ENCODE measurements around the gene RAB6C. TPM values are rescaled to one million over a fixed set of nuclear protein-coding genes. Genes with fewer than 3 reads are reported as not detected.

RAB6C gene
- total and polyA plus RNA-seq, 10 of the 15 experiments (the other 5 are each of a cell fraction or from before 2014, with no cell fraction given): not detected

DNA sequence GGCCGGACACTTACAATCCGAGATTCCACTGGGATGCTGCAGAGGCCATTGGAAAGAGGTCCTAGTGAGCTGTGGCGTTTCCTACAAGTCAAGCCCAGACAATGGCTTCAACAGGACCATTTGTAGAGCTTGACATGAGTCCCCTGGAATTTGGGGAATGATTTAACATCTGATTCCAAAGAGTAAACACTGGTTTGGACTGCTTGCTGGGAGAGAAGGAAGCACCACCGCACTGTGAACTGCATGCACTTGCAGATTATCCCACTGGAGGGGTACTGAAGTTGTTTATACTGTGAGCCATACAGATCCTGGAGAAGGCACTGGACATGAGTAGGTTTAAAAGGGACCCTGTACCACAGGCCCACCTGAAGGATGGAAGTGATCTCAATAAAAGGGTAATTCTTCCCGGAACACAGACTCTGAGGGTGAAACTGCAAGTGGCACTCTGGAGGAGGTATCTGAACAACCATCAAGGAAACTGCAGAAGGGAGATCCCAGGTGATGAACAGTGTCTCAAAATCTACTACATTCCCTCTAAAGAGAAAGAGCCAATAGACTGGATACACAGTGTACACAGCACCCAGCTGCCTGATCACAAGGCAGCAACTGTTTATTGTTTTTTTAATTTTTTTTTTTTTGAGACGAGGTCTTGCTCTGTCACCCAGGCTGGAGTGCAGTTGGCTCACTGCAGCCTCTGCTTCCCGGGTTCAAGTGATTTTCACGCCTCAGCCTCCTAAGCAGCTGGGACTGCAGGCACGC is 4.3 kb upstream of the RAB6C start:
- Histone ChIP-seq H3K79me2 (ENCODE audit: control insufficient read depth, insufficient read depth, low read length) (no peaks in the 10 kb centered on the region), H3K4me2 (ENCODE audit: control insufficient read depth, insufficient read depth) (no peak overlapping the region), H3K9ac (ENCODE audit: control insufficient read depth, insufficient read depth, low read length) (no peak overlapping the region), H3K36me3 (ENCODE audit: control insufficient read depth in 2 of 2, insufficient read depth in 2 of 2, low read length in 1 of 2) (no peaks in the 10 kb centered on the region), H3K27ac (ENCODE audit: control insufficient read depth, insufficient read depth) (no peak overlapping the region), H3K4me1 (ENCODE audit: control insufficient read depth, insufficient read depth, low read length) (no peaks in the 10 kb centered on the region), H3K9me3 (replicated peaks; ENCODE audit: control insufficient read depth, insufficient read depth, low read length) (no peaks in the 10 kb centered on the region), H3K4me3 (no peak overlapping the region), H4K20me1 (ENCODE audit: control insufficient read depth, insufficient read depth) (no peaks in the 10 kb centered on the region), H2AFZ (ENCODE audit: control insufficient read depth, low read depth, low read length) (no peak overlapping the region), H3K27me3 (replicated peaks in 1 of 2; ENCODE audit: control insufficient read depth in 2 of 2, insufficient read depth in 2 of 2, low read length in 1 of 2) (no peaks in the 10 kb centered on the region; a peak in 1 of 4 replicates)
- DNase-seq (ENCODE audit: low read depth, low spot score) (no peak), FAIRE-seq (no peak), ATAC-seq (no peak)
- intact Hi-C loops (cut with micrococcal nuclease; ENCODE audit: unreplicated experiment): no loop called here
- in situ Hi-C loops (cut with MboI): no loop called here
- ChIA-PET SMC1A (ENCODE audit: uncharacterized antibody, unreplicated experiment) (no interaction called here), RAD21 (ENCODE audit: unreplicated experiment) (no interaction called here), CTCF (no interaction called here), POLR2A (no interaction called here)
- WGBS (ENCODE audit: insufficient coverage, insufficient replicate concordance, low lambda C conversion rate, missing lambda C conversion rate): 14% methylated on average over 9 of the region's 9 CpGs
- no TSS peak for BruUV-seq (replicated peaks)
- TF ChIP-seq, protein P1, sequence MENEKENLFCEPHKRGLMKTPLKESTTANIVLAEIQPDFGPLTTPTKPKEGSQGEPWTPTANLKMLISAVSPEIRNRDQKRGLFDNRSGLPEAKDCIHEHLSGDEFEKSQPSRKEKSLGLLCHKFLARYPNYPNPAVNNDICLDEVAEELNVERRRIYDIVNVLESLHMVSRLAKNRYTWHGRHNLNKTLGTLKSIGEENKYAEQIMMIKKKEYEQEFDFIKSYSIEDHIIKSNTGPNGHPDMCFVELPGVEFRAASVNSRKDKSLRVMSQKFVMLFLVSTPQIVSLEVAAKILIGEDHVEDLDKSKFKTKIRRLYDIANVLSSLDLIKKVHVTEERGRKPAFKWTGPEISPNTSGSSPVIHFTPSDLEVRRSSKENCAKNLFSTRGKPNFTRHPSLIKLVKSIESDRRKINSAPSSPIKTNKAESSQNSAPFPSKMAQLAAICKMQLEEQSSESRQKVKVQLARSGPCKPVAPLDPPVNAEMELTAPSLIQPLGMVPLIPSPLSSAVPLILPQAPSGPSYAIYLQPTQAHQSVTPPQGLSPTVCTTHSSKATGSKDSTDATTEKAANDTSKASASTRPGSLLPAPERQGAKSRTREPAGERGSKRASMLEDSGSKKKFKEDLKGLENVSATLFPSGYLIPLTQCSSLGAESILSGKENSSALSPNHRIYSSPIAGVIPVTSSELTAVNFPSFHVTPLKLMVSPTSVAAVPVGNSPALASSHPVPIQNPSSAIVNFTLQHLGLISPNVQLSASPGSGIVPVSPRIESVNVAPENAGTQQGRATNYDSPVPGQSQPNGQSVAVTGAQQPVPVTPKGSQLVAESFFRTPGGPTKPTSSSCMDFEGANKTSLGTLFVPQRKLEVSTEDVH (IDR thresholded peaks at IDR 0.05; ENCODE audit: low read depth, partially characterized antibody): no peak
- TF ChIP-seq BMI1 (IDR thresholded peaks at IDR 0.05; ENCODE audit: borderline replicate concordance) (no peak), HDAC2 (IDR thresholded peaks at IDR 0.05) (no peak), POLR2AphosphoS2 (IDR thresholded peaks at IDR 0.05; ENCODE audit: low read depth, low read length) (no peak), SIX5 (IDR thresholded peaks at IDR 0.05; ENCODE audit: low read depth, low read length, severe bottlenecking) (no peak), DPF2 (IDR thresholded peaks at IDR 0.05) (no peak), ESRRA (IDR thresholded peaks at IDR 0.05; ENCODE audit: low read length) (no peak), ZSCAN29 (IDR thresholded peaks at IDR 0.05) (no peak), IKZF1 (conservative IDR thresholded peaks at IDR 0.05) (no peak)
- TF ChIP-seq, protein P2, sequence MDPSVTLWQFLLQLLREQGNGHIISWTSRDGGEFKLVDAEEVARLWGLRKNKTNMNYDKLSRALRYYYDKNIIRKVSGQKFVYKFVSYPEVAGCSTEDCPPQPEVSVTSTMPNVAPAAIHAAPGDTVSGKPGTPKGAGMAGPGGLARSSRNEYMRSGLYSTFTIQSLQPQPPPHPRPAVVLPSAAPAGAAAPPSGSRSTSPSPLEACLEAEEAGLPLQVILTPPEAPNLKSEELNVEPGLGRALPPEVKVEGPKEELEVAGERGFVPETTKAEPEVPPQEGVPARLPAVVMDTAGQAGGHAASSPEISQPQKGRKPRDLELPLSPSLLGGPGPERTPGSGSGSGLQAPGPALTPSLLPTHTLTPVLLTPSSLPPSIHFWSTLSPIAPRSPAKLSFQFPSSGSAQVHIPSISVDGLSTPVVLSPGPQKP (IDR thresholded peaks at IDR 0.05; ENCODE audit: low read depth, low read length): no peak
- TF ChIP-seq, protein P3, sequence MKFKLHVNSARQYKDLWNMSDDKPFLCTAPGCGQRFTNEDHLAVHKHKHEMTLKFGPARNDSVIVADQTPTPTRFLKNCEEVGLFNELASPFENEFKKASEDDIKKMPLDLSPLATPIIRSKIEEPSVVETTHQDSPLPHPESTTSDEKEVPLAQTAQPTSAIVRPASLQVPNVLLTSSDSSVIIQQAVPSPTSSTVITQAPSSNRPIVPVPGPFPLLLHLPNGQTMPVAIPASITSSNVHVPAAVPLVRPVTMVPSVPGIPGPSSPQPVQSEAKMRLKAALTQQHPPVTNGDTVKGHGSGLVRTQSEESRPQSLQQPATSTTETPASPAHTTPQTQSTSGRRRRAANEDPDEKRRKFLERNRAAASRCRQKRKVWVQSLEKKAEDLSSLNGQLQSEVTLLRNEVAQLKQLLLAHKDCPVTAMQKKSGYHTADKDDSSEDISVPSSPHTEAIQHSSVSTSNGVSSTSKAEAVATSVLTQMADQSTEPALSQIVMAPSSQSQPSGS (IDR thresholded peaks at IDR 0.05; ENCODE audit: low read length): no peak
- TF ChIP-seq, protein P4, sequence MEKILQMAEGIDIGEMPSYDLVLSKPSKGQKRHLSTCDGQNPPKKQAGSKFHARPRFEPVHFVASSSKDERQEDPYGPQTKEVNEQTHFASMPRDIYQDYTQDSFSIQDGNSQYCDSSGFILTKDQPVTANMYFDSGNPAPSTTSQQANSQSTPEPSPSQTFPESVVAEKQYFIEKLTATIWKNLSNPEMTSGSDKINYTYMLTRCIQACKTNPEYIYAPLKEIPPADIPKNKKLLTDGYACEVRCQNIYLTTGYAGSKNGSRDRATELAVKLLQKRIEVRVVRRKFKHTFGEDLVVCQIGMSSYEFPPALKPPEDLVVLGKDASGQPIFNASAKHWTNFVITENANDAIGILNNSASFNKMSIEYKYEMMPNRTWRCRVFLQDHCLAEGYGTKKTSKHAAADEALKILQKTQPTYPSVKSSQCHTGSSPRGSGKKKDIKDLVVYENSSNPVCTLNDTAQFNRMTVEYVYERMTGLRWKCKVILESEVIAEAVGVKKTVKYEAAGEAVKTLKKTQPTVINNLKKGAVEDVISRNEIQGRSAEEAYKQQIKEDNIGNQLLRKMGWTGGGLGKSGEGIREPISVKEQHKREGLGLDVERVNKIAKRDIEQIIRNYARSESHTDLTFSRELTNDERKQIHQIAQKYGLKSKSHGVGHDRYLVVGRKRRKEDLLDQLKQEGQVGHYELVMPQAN (conservative IDR thresholded peaks at IDR 0.05): no peak

All from GM12878 (cell line).